HepG2 (cell line): ENCODE measurements around the gene SHC1. TPM values are rescaled to one million over a fixed set of nuclear protein-coding genes. Genes with fewer than 3 reads are reported as not detected.

Experiments
- FOSL1 ChIP-seq: sonication (generic); formaldehyde crosslinking; IDR thresholded peaks from 2 replicates; pipeline ENCODE4 v1.9.0; 2021; ENCODE audit warnings: missing genetic modification reagents, borderline replicate concordance
- HDAC2 ChIP-seq: sonication (generic); formaldehyde crosslinking; IDR thresholded peaks from 2 replicates; pipeline ENCODE4 v1.4.0; 2020; ENCODE audit warnings: missing genetic modification reagents
- HNF4G ChIP-seq, 2 experiments: sonication (generic) in 1 of 2; formaldehyde crosslinking in 1 of 2; IDR thresholded peaks; 2 replicates each; pipeline versions ENCODE4 v1.4.0 to v1.6.1; 2011 to 2020; ENCODE audit warnings: borderline replicate concordance in 2 of 2, low read depth in 2 of 2, mild to moderate bottlenecking in 2 of 2, low read length in 1 of 2, missing genetic modification reagents in 1 of 2, moderate library complexity in 1 of 2
- HNRNPK ChIP-seq: fragments of 200-400 bp; formaldehyde crosslinking; IDR thresholded peaks from 2 replicates; pipeline ENCODE4 v1.6.1; 2018; ENCODE audit warnings: low read length, low read depth, moderate library complexity, mild to moderate bottlenecking; ENCODE audit not compliant: poor library complexity, severe bottlenecking
- HNRNPUL1 ChIP-seq: fragments of 200-400 bp; formaldehyde crosslinking; IDR thresholded peaks from 2 replicates; pipeline ENCODE4 v1.6.1; 2017; ENCODE audit warnings: low read depth, mild to moderate bottlenecking, low read length, moderate library complexity
- IKZF1 ChIP-seq: fragments of 450-650 bp; IDR thresholded peaks from 2 replicates; pipeline ENCODE4 v1.7.1; 2016
- NFATC3 ChIP-seq: sonication (generic); formaldehyde crosslinking; IDR thresholded peaks from 2 replicates; pipeline ENCODE4 v1.5.1; 2020; ENCODE audit warnings: mild to moderate bottlenecking, missing genetic modification reagents
- PHF21A ChIP-seq: sonication (generic); formaldehyde crosslinking; IDR thresholded peaks from 2 replicates; pipeline ENCODE4 v1.5.0; 2020; ENCODE audit warnings: mild to moderate bottlenecking, missing genetic modification reagents
- TFDP1 ChIP-seq: IDR thresholded peaks from 2 replicates; pipeline ENCODE4 v1.6.1; 2016; ENCODE audit warnings: missing compliant biosample characterization, missing genetic modification reagents, borderline replicate concordance
- WIZ ChIP-seq: sonication (generic); formaldehyde crosslinking; IDR thresholded peaks from 2 replicates; pipeline ENCODE4 v1.5.1; 2020; ENCODE audit warnings: mild to moderate bottlenecking, missing genetic modification reagents
- ZNF605 ChIP-seq: sonication (generic); formaldehyde crosslinking; IDR thresholded peaks from 2 replicates; pipeline ENCODE4 v1.8.0; 2022; ENCODE audit warnings: mild to moderate bottlenecking, missing genetic modification reagents
- ZNF639 ChIP-seq: conservative IDR thresholded peaks from 2 replicates; pipeline ENCODE4 v1.6.1; 2018; ENCODE audit warnings: missing genetic modification reagents
- ZNF792 ChIP-seq: IDR thresholded peaks from 2 replicates; pipeline ENCODE4 v1.6.1; 2016
- ZZZ3 ChIP-seq: sonication (generic); formaldehyde crosslinking; IDR thresholded peaks from 2 replicates; pipeline ENCODE4 v1.4.0; 2020; ENCODE audit warnings: missing genetic modification reagents, mild to moderate bottlenecking, borderline replicate concordance
- polyA plus RNA-seq, 8 experiments: library from polyadenylated mRNA; depleted of rRNA in 3 of 8; stranded (reverse) in 7 of 8; unstranded in 1 of 8; fragments of >200 nt; fragmentation: Illumina TruSeq in 4 of 8; extraction: Trizol in 4 of 8; gene quantifications; 2 replicates each; pipeline versions ENCODE4 v1.2.1 to v1.2.3, GENCODE V29; 2011 to 2016; ENCODE audit warnings: low read depth in 4 of 8, missing spikeins in 1 of 8, mixed read lengths in 1 of 8; ENCODE audit not compliant: insufficient read depth in 1 of 8
- total RNA-seq, 5 experiments: library from RNA; depleted of rRNA; stranded (reverse); fragments of >200 nt; fragmentation: Illumina TruSeq; extraction: Trizol; gene quantifications; 2 replicates each; pipeline ENCODE4 v1.2.3, GENCODE V29; 2016; ENCODE audit warnings: low read depth in 1 of 5
- TF ChIP-seq, protein P1 (sequence below): sonication (generic); formaldehyde crosslinking; IDR thresholded peaks from 2 replicates; pipeline ENCODE4 v1.5.0; 2020; ENCODE audit warnings: missing genetic modification reagents
- TF ChIP-seq, protein P2 (sequence below): sonication (generic); formaldehyde crosslinking; IDR thresholded peaks from 2 replicates; pipeline ENCODE4 v1.4.0; 2020; ENCODE audit warnings: missing genetic modification reagents
- TF ChIP-seq, protein P3 (sequence below): sonication (generic); formaldehyde crosslinking; conservative IDR thresholded peaks from 2 replicates; pipeline ENCODE4 v1.8.0; 2022; ENCODE audit warnings: mild to moderate bottlenecking, moderate library complexity, missing genetic modification reagents
- TF ChIP-seq, protein P4 (sequence below): sonication (generic); formaldehyde crosslinking; IDR thresholded peaks from 2 replicates; pipeline ENCODE4 v1.4.0; 2020; ENCODE audit warnings: missing genetic modification reagents
- TF ChIP-seq, protein P5 (sequence below): IDR thresholded peaks from 2 replicates; pipeline ENCODE4 v1.6.1; 2016; ENCODE audit warnings: missing genetic modification reagents, missing compliant biosample characterization

SHC1 gene
- total and polyA plus RNA-seq, 2 of the 13 experiments (the other 11 are each of a cell fraction or from before 2014, with no cell fraction given), result 52.0 to 137 TPM

GRCh38 chr1:155017041-155017945 is 46.7 kb upstream of the SHC1 start (continued):
- TF ChIP-seq, protein P1, sequence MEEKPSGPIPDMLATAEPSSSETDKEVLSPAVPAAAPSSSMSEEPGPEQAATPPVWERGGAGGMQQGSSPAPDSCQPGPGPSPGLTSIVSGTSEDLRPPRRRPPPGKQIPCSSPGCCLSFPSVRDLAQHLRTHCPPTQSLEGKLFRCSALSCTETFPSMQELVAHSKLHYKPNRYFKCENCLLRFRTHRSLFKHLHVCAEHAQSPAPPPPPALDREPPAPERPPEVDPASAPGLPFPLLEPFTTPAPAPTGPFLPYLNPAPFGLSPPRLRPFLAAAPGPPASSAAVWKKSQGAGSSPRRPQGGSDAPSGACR (CRISPR knock-in tag), result peak; percentile 84; the same call in 1 of the 2 replicates
- TF ChIP-seq, protein P2, sequence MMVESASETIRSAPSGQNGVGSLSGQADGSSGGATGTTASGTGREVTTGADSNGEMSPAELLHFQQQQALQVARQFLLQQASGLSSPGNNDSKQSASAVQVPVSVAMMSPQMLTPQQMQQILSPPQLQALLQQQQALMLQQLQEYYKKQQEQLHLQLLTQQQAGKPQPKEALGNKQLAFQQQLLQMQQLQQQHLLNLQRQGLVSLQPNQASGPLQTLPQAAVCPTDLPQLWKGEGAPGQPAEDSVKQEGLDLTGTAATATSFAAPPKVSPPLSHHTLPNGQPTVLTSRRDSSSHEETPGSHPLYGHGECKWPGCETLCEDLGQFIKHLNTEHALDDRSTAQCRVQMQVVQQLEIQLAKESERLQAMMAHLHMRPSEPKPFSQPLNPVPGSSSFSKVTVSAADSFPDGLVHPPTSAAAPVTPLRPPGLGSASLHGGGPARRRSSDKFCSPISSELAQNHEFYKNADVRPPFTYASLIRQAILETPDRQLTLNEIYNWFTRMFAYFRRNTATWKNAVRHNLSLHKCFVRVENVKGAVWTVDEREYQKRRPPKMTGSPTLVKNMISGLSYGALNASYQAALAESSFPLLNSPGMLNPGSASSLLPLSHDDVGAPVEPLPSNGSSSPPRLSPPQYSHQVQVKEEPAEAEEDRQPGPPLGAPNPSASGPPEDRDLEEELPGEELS (CRISPR knock-in tag), result peak; percentile 76; the same call in 1 of the 2 replicates
- peak; percentile 89 for TF ChIP-seq HDAC2 (CRISPR knock-in tag)
- TF ChIP-seq HNRNPK, result peak; percentile 99
- no peak for TF ChIP-seq ZZZ3 (CRISPR knock-in tag)
- TF ChIP-seq FOSL1 (CRISPR knock-in tag), result no peak; the same call in 1 of the 2 replicates
- peak; percentile 82 for TF ChIP-seq NFATC3 (CRISPR knock-in tag)
- TF ChIP-seq WIZ (CRISPR knock-in tag), result peak; percentile 60; the same call in 1 of the 2 replicates
- peak; percentile 79; the same call in 1 of the 2 replicates for TF ChIP-seq TFDP1 (CRISPR knock-in tag)
- TF ChIP-seq HNRNPUL1, result 0 out of 2 replicates have a peak, but pooled peaks have one; percentile 29
- TF ChIP-seq IKZF1, result no peak
- TF ChIP-seq, protein P3, sequence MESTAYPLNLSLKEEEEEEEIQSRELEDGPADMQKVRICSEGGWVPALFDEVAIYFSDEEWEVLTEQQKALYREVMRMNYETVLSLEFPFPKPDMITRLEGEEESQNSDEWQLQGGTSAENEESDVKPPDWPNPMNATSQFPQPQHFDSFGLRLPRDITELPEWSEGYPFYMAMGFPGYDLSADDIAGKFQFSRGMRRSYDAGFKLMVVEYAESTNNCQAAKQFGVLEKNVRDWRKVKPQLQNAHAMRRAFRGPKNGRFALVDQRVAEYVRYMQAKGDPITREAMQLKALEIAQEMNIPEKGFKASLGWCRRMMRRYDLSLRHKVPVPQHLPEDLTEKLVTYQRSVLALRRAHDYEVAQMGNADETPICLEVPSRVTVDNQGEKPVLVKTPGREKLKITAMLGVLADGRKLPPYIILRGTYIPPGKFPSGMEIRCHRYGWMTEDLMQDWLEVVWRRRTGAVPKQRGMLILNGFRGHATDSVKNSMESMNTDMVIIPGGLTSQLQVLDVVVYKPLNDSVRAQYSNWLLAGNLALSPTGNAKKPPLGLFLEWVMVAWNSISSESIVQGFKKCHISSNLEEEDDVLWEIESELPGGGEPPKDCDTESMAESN, result peak; percentile 96
- peak; percentile 79 for TF ChIP-seq ZNF605 (CRISPR knock-in tag)
- peak; percentile 73 for TF ChIP-seq ZNF639 (CRISPR knock-in tag)
- peak; percentile 60; the same call in 1 of the 2 replicates for TF ChIP-seq ZNF792 (CRISPR knock-in tag)
- TF ChIP-seq PHF21A (CRISPR knock-in tag), result peak; percentile 96
- TF ChIP-seq, protein P4, sequence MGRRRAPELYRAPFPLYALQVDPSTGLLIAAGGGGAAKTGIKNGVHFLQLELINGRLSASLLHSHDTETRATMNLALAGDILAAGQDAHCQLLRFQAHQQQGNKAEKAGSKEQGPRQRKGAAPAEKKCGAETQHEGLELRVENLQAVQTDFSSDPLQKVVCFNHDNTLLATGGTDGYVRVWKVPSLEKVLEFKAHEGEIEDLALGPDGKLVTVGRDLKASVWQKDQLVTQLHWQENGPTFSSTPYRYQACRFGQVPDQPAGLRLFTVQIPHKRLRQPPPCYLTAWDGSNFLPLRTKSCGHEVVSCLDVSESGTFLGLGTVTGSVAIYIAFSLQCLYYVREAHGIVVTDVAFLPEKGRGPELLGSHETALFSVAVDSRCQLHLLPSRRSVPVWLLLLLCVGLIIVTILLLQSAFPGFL, result no peak
- TF ChIP-seq HNF4G (IDR thresholded peaks at IDR 0.05; ENCODE audit: borderline replicate concordance, low read depth, low read length), result no peak
- no peak for TF ChIP-seq HNF4G (CRISPR knock-in tag; IDR thresholded peaks at IDR 0.05; ENCODE audit: borderline replicate concordance, low read depth)
- TF ChIP-seq, protein P5, sequence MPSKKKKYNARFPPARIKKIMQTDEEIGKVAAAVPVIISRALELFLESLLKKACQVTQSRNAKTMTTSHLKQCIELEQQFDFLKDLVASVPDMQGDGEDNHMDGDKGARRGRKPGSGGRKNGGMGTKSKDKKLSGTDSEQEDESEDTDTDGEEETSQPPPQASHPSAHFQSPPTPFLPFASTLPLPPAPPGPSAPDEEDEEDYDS (CRISPR knock-in tag), result peak; percentile 78
